ENCODE measurements around the gene LRRC36.
"Not testable (repeated sequence)": the region's sequence is repeated elsewhere in the genome, so short reads cannot be mapped to it uniquely, and the experiment has no call there.

Gene LRRC36

GRCh38 chr16:67345401-67345800, 18.8 kb downstream of the LRRC36 start:
- no peak for DNase-seq (ENCODE audit: low read depth)

GRCh38 chr16:67346341-67346740, 19.7 kb downstream of the LRRC36 start:
- no peak for DNase-seq (ENCODE audit: low read depth)

GRCh38 chr16:67349172-67349571, 22.6 kb downstream of the LRRC36 start:
- peak; percentile 6 for DNase-seq (ENCODE audit: low read depth)

- no peak for DNase-seq (ENCODE audit: low read depth)
Observed at GRCh38 chr16:67350324-67350723, 23.7 kb downstream of the LRRC36 start.

- DNase-seq (ENCODE audit: low read depth): not testable (repeated sequence)
Observed at GRCh38 chr16:67352463-67352862, 25.8 kb downstream of the LRRC36 start.

- no peak for DNase-seq (ENCODE audit: low read depth)
Observed at GRCh38 chr16:67356396-67356795, 29.8 kb downstream of the LRRC36 start.

- no peak for DNase-seq (ENCODE audit: low read depth)
Observed at GRCh38 chr16:67357561-67357960, 30.9 kb downstream of the LRRC36 start.

- DNase-seq (ENCODE audit: low read depth): not testable (repeated sequence)
Observed at GRCh38 chr16:67359540-67360269, 33.1 kb downstream of the LRRC36 start.

GRCh38 chr16:67361038-67361437, 34.4 kb downstream of the LRRC36 start:
- DNase-seq (ENCODE audit: low read depth): no peak

GRCh38 chr16:67364600-67365235, 38.1 kb downstream of the LRRC36 start:
- DNase-seq (ENCODE audit: low read depth): no peak

- DNase-seq (ENCODE audit: low read depth): no peak
Observed at GRCh38 chr16:67370661-67371060, 44.0 kb downstream of the LRRC36 start.

- peak; percentile 17 for DNase-seq (ENCODE audit: low read depth)
Observed at GRCh38 chr16:67372664-67373063, 46.0 kb downstream of the LRRC36 start.

GRCh38 chr16:67376012-67376411, 49.4 kb downstream of the LRRC36 start:
- DNase-seq (ENCODE audit: low read depth): not testable (repeated sequence)

GRCh38 chr16:67378642-67379041, 52.0 kb downstream of the LRRC36 start:
- DNase-seq (ENCODE audit: low read depth): peak; percentile 64

- DNase-seq (ENCODE audit: low read depth): no peak
Observed at GRCh38 chr16:67383284-67383683, 56.7 kb downstream of the LRRC36 start.

- DNase-seq (ENCODE audit: low read depth): no peak
Observed at GRCh38 chr16:67384778-67385510, 58.3 kb downstream of the LRRC36 start.

GRCh38 chr16:67386861-67387455, 60.3 kb downstream of the LRRC36 start:
- no peak for DNase-seq (ENCODE audit: low read depth)

GRCh38 chr16:67387479-67388079, 61.0 kb downstream of the LRRC36 start:
- DNase-seq (ENCODE audit: low read depth): no peak

- DNase-seq (ENCODE audit: low read depth): no peak
Observed at GRCh38 chr16:67388191-67388590, 61.6 kb downstream of the LRRC36 start.

GRCh38 chr16:67388591-67388990, 62.0 kb downstream of the LRRC36 start:
- DNase-seq (ENCODE audit: low read depth): no peak

GRCh38 chr16:67389911-67390815, 63.5 kb downstream of the LRRC36 start:
- DNase-seq (ENCODE audit: low read depth): no peak

All from fibroblast of gingiva (primary cell).